Measurements from ENCODE around the gene BPIFB3. TPM values are rescaled to one million over a fixed set of nuclear protein-coding genes. Genes with fewer than 3 reads are reported as not detected.

Gene BPIFB3
- total RNA-seq, 1 experiment from 2014 or later: not detected

- H3K4me3 ChIP-seq (ENCODE audit: low read depth, low read length, poor library complexity, severe bottlenecking): no peak overlapping the region
- H3K4me1 ChIP-seq (ENCODE audit: insufficient read depth, low read length, poor library complexity, severe bottlenecking): no peaks in the 10 kb centered on the region
- DNase-seq (ENCODE audit: low spot score): no peak
- ChIA-PET CTCF (no interaction called here), POLR2A (ENCODE audit: low non-redundant PET) (no interaction called here)
- H3K9me3 ChIP-seq (ENCODE audit: low read depth, low read length, poor library complexity, severe bottlenecking): peaks cover 4% of the 10 kb centered on the region
- no TSS peak for BruUV-seq (replicated peaks)
- no peaks in the 10 kb centered on the region for H3K36me3 ChIP-seq (ENCODE audit: insufficient read depth, low read length, poor library complexity, severe bottlenecking)
- intact Hi-C loops (cut with micrococcal nuclease; ENCODE audit: unreplicated experiment): no loop called here
- no peak for TF ChIP-seq EZH2 (IDR thresholded peaks at IDR 0.05; ENCODE audit: borderline replicate concordance, low read depth, low read length, poor library complexity, severe bottlenecking)
- TF ChIP-seq CTCF (conservative IDR thresholded peaks at IDR 0.05; ENCODE audit: low read depth, low read length): no peak
- H3K27me3 ChIP-seq (replicated peaks; ENCODE audit: insufficient read depth, low read depth, low read length, poor library complexity): no peaks in the 10 kb centered on the region
- no peak overlapping the region for H3K27ac ChIP-seq (ENCODE audit: low read depth, low read length, poor library complexity, severe bottlenecking)
Observed at GRCh38 chr20:33046412-33046811, 7.3 kb upstream of the BPIFB3 start.

- no peaks in the 10 kb centered on the region for H3K36me3 ChIP-seq (ENCODE audit: insufficient read depth, low read length, poor library complexity, severe bottlenecking)
- no peak for DNase-seq (ENCODE audit: low spot score)
- ChIA-PET POLR2A (ENCODE audit: low non-redundant PET) (no interaction called here), CTCF (no interaction called here)
- no TSS peak for BruUV-seq (replicated peaks)
- intact Hi-C loops (cut with micrococcal nuclease; ENCODE audit: unreplicated experiment): no loop called here
- H3K27ac ChIP-seq (ENCODE audit: low read depth, low read length, poor library complexity, severe bottlenecking): no peak overlapping the region
- H3K9me3 ChIP-seq (ENCODE audit: low read depth, low read length, poor library complexity, severe bottlenecking): no peaks in the 10 kb centered on the region
- H3K27me3 ChIP-seq (replicated peaks; ENCODE audit: insufficient read depth, low read depth, low read length, poor library complexity): no peaks in the 10 kb centered on the region
- TF ChIP-seq EZH2 (IDR thresholded peaks at IDR 0.05; ENCODE audit: borderline replicate concordance, low read depth, low read length, poor library complexity, severe bottlenecking) (no peak), CTCF (conservative IDR thresholded peaks at IDR 0.05; ENCODE audit: low read depth, low read length) (no peak)
- H3K4me3 ChIP-seq (ENCODE audit: low read depth, low read length, poor library complexity, severe bottlenecking): no peak overlapping the region
- H3K4me1 ChIP-seq (ENCODE audit: insufficient read depth, low read length, poor library complexity, severe bottlenecking): no peaks in the 10 kb centered on the region
Observed at GRCh38 chr20:33051333-33051732, 2.4 kb upstream of the BPIFB3 start.

GRCh38 chr20:33054381-33054780 lies 678 bp downstream of the BPIFB3 start:
- ChIA-PET POLR2A (ENCODE audit: low non-redundant PET) (no interaction called here), CTCF (no interaction called here)
- no TSS peak for BruUV-seq (replicated peaks)
- no peak for DNase-seq (ENCODE audit: low spot score)
- intact Hi-C loops (cut with micrococcal nuclease; ENCODE audit: unreplicated experiment): no loop called here
- H3K27me3 ChIP-seq (replicated peaks; ENCODE audit: insufficient read depth, low read depth, low read length, poor library complexity): no peaks in the 10 kb centered on the region
- no peak for TF ChIP-seq CTCF (conservative IDR thresholded peaks at IDR 0.05; ENCODE audit: low read depth, low read length)
- H3K27ac ChIP-seq (ENCODE audit: low read depth, low read length, poor library complexity, severe bottlenecking): no peak overlapping the region
- H3K36me3 ChIP-seq (ENCODE audit: insufficient read depth, low read length, poor library complexity, severe bottlenecking): no peaks in the 10 kb centered on the region
- no peaks in the 10 kb centered on the region for H3K4me1 ChIP-seq (ENCODE audit: insufficient read depth, low read length, poor library complexity, severe bottlenecking)
- no peaks in the 10 kb centered on the region for H3K9me3 ChIP-seq (ENCODE audit: low read depth, low read length, poor library complexity, severe bottlenecking)
- H3K4me3 ChIP-seq (ENCODE audit: low read depth, low read length, poor library complexity, severe bottlenecking): no peak overlapping the region

Data from A673 (cell line).